Omental fat pad (tissue), 4 donors: Measurements from ENCODE around the gene DDIT3. TPM values are rescaled to one million over a fixed set of nuclear protein-coding genes. Genes with fewer than 3 reads are reported as not detected.
"Not testable (repeated sequence)": the region's sequence is repeated elsewhere in the genome, so short reads cannot be mapped to it uniquely, and the experiment has no call there.

Experiments
- ATAC-seq: fragments of 150-250 bp; one replicate; pipeline ENCODE4 v1.9.1; 2016; ENCODE audit warnings: mild to moderate bottlenecking, moderate library complexity; ENCODE audit not compliant: low FRiP score
- DNase-seq: peaks from one replicate; pipeline ENCODE4 v3.0.0-alpha.2; 2019; ENCODE audit warnings: low spot score
- CTCF ChIP-seq, 3 donors: fragments of 450-650 bp; IDR thresholded peaks; one replicate each; pipeline ENCODE4 v1.5.1; 2016 to 2017; ENCODE audit warnings: antibody characterized with exemption in 3 of 3, mild to moderate bottlenecking in 3 of 3, moderate library complexity in 2 of 3
- total RNA-seq, 4 donors: library from RNA; depleted of rRNA; stranded (reverse); fragments of >200 nt; gene quantifications; one replicate each; pipeline ENCODE4 v1.1.0, GENCODE V29; 2016

The DDIT3 gene
- total RNA-seq, 4 donors from 2014 or later = 31.5 to 66.6 (median 35.5) TPM

GRCh38 chr12:57497223-57498131, 22.8 kb downstream of the DDIT3 start:
- no peak for DNase-seq
- ATAC-seq = no peak
- TF ChIP-seq CTCF (IDR thresholded peaks at IDR 0.05) = no peak

GRCh38 chr12:57496822-57497221, 23.5 kb downstream of the DDIT3 start:
- ATAC-seq (no peak), DNase-seq (no peak)
- TF ChIP-seq CTCF (IDR thresholded peaks at IDR 0.05) = no peak

GRCh38 chr12:57495051-57495701, 25.1 kb downstream of the DDIT3 start:
- not testable (repeated sequence) for ATAC-seq, DNase-seq

- no peak for DNase-seq
- no peak for ATAC-seq
- TF ChIP-seq CTCF (IDR thresholded peaks at IDR 0.05) = no peak
Measured at GRCh38 chr12:57491393-57492280, 28.7 kb downstream of the DDIT3 start.

GRCh38 chr12:57490126-57490525, 30.2 kb downstream of the DDIT3 start:
- ATAC-seq (no peak), DNase-seq (no peak)
- no peak for TF ChIP-seq CTCF (IDR thresholded peaks at IDR 0.05)

- TF ChIP-seq CTCF (IDR thresholded peaks at IDR 0.05) = no peak
Measured at GRCh38 chr12:57489157-57489641, 31.1 kb downstream of the DDIT3 start.

More at GRCh38 chr12:57489157-57489641, 31.1 kb downstream of the DDIT3 start:
- DNase-seq (no peak), ATAC-seq (no peak)
